ENCODE measurements around the gene CDC42BPB.
"Not testable (repeated sequence)": the region's sequence is repeated elsewhere in the genome, so short reads cannot be mapped to it uniquely, and the experiment has no call there.

The CDC42BPB gene

DNA sequence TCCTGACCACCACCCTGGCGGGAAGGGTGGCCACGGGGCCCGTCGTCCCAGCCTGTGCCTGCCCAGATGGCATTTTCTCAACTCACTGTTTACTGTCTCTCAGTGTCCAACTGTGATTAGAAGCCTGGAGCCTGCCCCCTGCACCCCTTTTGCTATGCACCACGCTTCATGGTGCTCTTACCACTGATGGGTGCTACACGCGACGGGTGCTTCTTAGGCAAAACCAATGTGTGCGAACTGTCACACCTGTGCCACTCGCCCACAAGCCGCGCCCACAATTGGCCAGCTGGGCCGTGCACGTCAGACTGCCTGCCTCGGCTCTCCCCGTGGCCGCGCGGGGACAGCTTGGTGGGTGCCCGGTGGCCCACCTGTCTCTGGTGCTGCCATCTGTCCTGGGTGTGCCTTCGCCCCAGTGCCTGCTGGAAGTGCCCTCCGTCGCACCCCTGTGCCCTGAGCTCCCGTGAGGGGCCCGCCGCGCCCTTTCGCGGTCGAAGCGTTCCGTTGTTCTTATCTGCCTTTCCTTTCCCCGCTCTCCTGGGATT lies 150.0 kb downstream of the CDC42BPB start:
- no peak for DNase-seq

DNA sequence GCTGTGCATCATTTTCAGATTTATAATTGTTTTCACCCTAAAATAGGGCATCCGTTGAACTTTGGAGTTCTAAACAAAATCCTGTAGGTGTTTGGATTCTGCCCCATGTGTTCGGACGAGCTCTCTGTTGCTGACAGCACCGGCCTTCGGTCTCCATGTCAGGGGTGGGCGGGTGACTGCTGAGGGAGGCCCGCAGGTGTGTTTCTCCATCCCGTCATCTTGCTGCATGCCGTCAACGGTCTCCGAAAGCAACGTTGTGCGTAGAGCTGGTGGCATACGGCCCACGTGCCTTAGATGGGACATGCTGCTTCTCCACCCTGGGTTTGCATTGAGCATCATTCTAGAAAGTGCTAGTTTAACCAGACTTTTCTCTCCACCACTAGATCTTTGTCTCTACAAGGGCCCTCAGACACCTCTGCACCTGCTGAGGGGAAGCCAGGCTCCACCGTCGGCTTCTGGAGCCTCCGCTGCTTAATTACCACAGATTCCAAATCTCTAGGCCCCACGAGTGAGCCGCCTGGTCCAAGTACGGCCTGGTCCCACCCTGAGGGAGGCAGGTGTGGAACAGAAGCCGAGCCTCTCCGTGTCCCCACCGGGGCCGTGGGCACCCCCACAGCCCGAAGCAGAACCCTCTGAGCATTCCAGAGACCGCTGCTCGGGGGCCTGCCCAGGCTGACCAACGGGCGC lies 150.6 kb downstream of the CDC42BPB start:
- no peak for DNase-seq

DNA sequence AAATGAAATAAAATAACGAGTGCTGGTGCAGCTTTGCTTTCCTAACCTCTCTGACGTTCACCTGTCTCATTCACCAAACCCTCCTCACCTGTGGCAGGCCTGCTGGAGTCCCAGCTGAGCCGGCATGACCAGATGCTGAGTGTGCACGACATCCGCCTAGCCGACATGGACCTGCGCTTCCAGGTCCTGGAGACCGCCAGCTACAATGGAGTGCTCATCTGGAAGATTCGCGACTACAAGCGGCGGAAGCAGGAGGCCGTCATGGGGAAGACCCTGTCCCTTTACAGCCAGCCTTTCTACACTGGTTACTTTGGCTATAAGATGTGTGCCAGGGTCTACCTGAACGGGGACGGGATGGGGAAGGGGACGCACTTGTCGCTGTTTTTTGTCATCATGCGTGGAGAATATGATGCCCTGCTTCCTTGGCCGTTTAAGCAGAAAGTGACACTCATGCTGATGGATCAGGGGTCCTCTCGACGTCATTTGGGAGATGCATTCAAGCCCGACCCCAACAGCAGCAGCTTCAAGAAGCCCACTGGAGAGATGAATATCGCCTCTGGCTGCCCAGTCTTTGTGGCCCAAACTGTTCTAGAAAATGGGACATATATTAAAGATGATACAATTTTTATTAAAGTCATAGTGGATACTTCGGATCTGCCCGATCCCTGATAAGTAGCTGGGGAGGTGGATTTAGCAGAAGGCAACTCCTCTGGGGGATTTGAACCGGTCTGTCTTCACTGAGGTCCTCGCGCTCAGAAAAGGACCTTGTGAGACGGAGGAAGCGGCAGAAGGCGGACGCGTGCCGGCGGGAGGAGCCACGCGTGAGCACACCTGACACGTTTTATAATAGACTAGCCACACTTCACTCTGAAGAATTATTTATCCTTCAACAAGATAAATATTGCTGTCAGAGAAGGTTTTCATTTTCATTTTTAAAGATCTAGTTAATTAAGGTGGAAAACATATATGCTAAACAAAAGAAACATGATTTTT lies 151.9 kb downstream of the CDC42BPB start:
- DNase-seq = no peak

DNA sequence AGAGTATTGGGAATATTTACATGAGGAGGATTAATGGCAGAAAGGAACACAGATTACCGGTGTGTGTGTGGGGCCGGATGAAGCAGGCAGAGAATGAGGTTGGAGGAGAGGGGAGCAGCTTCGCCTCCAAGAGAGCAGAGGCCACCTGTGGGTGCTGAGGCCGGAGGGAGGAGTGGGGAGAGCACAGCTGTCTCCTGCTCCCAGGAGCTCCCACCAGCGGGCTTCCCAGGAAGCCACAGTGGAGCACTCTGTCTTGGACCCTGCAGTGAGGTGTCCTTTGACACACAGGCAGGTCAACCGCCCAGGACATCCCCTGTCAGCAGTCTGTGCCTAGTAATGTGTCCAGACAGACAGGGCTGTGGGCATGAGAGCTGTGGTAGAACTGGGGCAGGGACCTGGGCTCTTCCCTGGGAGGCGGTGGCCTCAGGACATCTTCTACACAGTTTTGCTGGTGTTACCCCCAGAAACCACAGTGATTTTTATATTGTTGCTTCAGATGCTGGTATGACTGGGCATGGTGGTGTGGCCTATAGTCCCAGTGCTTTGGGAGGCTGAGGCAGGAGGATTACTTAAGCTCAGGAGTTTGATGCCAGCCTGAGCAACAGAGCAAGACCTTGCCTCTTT lies 153.3 kb downstream of the CDC42BPB start:
- no peak for DNase-seq

DNA sequence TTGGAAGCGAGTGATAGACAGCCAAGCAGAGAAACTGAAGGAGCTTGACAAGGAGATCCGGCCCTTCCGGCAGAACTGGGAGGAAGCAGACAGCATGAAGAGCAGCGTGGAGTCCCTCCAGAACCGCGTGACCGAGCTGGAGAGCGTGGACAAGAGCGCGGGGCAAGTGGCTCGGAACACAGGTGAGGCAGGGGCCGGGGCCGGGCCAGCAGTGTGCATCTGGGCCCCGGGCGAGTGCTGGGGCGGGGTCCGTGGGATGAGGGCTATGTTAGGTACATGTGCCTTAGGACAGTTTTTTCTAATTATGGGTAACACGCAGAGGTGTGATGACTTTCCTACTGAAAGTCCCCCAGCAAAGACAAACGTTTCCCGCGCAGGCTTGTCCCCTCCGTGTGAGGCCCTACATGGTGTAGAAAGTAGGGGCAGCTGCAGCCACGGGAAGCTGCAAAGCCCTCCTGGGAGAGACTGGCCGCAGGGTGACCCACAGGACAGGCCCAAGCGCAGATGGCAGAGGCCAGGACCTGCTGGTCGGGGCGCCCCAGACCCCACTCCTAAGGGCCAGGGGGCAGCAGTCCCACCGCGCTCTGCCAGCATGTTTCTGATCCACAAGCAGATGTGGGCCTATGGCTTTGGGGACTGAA lies 154.0 kb downstream of the CDC42BPB start:
- no peak for DNase-seq

DNA sequence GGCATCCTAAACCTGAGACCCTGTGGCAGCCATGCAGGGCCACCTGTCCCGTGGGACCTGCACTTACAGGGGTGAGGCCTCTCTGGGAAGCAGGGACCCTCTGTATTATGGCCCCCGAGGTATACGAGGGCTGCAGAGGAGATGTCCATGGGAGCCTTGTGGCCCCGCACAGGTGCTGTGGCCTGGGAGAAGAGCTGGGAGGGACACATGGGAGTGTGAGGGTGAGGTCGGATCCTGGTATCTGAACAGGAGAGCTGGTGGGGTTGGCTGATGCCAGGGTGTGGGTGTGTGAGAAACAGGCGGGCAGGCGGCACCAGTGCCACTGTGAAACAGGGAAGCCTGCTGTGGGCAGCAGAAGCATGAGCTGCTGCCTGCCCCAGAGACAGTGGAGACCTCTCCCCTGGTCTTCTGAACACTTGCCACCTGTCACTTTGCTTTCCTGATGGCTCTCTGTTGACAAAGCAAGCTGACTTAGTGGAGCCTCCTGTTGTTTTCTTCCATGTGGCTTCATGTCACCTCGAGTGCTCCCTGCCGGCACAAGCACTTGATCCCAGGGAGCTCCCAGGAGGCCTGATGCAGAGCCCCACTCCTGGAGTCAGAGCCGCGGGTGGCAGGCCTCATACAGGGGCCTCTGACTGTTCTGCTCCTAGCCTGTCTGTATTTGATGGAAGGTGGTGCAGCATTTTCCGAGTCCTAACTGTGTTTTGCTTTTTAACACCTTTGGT lies 154.7 kb downstream of the CDC42BPB start:
- DNase-seq = no peak

DNA sequence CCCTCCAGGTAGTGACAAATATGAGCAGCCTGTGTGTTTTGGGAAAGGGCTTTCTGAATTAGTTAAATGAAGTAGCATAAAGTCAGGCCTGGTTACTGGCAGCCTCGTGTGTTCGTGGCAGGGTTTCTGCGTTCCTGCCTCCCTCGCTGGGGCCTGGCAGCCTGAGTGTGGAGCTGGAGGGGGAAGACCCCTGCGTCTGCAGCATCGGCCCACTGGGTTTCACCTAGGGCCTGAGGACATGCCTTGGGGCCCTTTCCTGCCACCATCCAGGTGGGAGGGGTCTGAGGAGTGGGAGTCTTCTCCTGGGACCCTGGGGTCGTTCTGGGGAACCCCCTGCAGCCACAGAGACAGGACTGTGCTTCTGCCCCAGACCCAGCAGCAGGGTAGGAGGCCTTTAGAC lies 155.3 kb downstream of the CDC42BPB start:
- DNase-seq = no peak

DNA sequence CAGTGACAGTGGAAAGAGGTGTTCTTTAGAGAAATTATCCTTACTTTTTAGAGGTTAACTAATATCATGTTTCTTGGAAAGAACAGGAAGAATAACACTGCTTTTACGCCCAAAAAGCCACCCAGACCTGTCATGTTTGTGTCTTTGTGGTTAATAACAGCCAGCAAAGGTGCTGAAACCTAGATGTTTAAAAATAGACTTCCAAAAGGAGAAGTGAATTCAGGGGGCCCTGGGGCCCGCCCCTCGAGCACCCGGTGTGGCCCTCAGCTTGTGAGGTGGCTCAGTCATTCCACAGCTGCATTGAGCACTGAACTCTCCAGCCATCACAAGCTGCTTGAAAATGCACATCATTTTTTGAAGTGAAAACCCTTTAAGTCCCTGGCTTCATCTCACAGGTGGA lies 155.7 kb downstream of the CDC42BPB start:
- no peak for DNase-seq

DNA sequence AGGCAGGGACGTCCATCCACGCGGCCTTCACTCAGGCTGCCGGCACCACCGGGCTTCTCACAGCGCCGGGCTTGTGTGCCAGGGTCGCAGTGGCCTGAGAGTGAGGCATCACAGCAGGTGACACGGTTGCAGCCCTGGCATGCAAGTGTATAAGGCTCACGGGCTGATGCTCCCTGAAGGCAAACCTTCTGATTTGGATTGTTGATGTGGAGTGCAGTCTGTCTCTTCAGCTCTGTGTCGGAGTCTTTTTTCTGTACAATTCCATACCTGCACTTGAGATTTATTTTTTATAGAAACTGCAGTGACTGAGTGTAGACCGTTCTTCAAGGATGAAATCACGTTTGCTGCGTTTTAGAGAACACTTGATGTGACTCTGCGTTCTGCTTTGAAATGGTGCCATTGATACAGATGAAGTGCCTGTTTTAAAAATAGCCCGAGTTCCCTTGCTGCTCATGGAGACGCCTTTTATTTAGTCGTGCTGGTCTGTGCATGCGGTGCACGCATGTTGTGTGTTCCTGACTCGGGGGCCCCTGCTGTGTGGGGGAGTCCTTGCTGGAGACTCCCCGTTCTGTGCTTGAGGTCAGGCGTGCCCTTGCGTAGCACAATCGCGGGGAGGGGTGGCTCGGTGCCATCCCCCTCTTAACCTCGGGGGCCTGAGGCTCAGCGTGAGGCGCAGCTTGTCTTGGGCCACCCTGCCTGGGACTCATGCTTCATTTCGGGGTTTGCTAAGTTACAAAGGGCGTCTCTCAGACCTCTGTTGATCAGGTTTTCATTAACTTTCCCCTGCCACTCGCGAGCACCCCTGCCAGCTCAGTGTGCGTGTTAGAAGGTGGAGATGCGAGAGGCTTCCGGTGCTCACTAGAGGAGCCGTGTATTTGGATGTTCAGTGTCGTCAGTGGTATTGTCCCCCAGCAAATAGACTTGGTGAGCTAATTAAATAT lies 156.4 kb downstream of the CDC42BPB start:
- DNase-seq = no peak

DNA sequence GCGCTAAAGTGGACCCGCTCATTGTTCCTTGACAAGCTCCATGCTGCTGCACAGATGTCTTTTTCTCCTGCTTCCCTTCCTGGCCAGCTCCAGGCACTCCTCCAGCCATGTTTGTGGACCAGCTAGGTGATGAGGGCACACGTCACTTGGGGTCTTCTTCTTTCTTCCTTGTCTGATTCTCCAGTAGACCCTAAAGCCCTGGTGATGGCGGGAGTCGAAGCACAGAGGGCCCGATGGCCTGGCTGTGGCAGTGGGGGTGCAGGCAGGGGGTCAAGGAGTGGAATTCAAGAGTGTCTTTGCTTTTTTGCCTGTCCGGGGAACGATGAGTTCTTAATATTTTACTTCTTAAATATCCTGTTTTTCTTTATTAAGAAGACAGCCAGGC lies 157.8 kb downstream of the CDC42BPB start:
- DNase-seq = no peak

DNA sequence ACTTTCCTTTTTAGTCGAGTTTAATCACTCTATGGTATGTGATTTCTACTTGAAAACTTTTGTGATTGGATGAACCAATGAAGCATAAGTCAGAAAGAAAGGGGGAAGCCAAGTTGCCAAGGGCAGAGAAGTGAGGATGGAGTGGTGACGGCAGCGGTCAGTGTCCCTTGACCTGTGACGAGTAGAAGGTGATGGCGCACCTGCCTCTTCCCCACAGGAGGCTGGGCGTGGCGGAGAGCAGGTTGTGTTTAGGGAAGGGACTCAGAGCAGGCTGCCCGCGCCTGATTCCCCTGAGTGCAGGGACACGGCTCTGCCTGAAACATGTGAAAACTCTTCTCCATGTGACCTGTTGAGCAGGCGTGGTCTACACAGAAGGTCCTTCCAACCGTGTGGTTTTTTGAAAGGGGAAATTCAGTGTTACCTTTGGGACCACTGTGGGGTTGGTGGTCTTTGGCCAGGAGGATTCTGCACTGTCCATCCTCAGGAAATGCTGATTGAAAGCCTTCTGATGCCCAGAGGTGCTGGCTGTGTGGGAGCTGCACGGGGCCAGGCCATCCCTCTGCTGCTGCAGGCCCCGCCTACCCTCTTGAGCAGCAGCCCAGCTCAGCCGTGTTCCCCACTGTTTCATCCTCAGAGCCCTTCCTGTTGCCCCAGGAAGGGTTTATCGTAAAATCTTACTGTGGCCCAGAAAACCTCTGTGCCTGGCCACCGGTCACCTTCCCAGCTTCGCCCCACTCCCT lies 158.4 kb downstream of the CDC42BPB start:
- DNase-seq = no peak

DNA sequence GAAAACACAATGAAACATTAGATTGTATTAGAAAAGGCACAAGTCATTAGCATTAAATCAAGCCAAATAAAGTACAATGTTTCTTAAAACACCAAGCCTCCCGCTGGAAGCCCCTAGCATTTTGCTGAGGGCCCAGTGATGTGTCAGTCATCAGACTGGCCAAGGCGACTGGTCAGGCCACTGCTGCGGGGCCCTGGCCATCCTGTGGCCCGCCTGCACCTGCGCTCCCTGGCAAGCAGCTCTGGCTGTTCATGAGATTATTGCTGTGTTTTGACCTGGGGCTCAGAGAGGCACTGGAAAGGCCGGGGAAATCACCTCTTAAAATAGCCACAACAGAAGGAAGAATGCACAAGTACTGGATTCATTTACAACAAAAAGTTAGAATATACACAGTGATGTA lies 159.1 kb downstream of the CDC42BPB start:
- no peak for DNase-seq

DNA sequence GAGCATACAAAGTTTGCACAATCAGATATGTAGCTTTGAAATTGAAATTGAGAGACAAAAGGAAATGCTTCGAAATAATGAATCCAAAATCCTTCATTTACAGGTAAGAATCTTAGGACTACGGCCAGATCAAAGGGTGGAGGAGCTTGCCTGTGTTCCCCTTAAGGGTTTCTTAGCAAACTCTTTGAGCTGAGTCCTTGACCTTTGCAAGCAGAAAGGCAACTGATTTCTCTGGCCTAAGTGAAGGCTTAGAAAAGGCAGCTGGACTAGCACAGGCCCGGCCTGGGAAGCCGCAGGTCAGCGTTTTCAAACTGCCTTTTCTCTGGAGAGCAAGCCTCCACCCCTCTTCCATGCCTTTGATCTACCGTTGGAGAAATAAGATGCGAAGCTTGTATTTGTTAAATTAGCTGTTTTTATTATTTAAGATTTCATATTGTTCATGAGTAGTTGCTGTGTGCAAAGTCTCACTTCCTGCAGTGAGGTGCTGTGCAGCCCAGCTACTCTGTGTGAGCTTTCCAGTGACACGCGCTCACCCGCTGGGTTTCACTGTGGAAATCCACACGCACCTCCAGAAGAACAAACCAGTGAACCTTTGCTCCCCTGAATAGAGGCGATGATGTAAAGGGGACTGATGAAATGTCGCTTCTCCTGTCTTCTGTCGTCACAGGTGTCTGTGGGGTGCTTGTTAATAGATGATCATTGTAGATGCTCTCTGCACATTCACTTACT lies 159.9 kb downstream of the CDC42BPB start:
- DNase-seq = no peak

DNA sequence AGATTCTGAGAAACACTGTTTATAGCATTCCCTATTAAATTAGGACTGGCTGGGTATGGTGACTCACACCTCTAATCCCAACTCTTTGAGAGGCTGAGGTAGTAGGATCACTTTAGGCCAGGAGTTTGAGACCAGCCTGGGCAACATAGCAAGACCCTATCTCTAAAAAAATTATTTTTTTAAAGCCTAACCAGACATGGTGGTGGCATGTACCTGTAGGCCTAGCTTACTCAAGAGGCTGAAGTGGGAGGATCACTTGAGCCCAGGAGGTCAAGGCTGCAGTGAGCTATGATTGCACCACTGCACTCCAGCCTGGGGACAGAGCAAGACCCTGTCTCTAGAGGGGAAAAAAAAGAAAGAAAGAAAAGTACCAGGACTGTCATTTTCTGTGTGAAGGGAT lies 160.6 kb downstream of the CDC42BPB start:
- DNase-seq = not testable (repeated sequence)

DNA sequence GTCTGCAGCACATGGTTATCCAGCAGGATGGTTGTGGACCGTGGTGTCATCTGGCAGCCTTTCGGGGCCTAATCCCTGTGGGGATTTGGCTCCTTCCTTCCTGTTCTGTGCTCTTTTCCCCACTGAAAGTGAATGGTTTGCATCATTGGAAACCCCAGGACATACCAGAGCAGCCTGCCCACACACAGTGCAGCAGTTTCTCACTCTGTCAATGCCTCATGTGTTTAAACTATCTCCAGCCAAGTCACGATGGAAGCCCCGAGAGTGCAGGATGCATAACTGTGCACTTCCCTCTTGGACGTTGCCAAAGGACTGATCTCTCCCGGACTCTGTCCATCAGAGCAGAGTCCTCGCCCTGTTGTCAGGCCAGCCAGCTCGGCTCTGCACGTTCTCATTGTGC lies 163.9 kb downstream of the CDC42BPB start:
- DNase-seq = no peak

DNA sequence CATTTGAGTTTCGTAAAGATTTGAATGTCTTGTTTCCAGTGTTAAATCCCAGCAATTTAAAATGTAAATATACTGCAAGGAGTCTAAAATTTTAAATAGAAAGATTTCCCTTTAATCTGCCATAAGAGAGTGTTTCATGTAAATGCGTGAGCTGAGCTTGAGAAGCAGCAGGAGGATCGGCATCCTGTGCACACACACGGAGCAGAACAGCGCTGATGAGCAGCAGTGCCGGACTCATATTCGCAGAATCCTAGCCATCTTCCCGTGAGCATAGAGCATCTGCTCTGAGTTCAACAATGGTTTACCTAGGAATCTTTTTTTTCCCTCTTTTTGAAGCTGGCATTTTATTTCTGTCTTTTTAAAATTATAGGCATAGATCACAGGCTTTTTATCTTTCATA lies 164.7 kb downstream of the CDC42BPB start:
- DNase-seq = no peak

DNA sequence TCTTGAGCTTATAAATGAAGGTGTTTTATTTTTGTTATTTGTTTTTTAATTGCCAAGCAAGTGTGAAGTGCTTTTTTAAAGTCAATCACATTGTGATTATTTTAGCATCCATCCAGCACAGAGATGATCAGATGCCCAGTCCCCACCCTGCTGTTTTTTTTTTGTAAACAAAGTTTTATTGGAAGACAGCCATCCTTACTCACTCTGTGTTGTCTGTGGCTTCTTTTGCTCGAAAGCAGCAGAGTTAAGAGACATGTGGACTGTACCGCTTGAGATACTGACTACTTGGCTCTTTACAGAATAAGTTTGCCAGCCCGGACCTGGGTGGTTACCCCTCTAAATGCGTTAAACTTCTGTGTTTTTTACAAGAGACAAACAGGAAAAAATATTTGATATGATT lies 165.8 kb downstream of the CDC42BPB start:
- no peak for DNase-seq

DNA sequence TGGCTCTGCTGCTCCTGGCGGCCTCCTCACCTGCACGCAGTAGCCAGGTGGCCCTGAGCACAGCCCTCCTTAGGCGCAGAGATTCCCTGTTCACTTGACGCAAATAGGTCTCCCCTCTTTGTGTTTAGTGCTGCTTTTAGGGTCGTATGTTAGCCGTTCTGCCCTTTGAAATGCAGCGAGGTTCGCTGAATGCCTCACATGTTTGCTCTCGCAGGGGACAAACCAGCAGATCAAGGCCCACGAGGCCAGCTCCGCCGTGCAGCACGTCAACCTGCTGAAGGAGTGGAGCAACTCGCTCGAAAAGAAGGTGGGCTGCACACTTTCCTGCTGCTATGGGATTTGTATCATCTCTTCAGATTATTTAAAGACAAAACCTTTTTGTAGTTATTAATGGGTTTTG lies 166.2 kb downstream of the CDC42BPB start:
- no peak for DNase-seq

DNA sequence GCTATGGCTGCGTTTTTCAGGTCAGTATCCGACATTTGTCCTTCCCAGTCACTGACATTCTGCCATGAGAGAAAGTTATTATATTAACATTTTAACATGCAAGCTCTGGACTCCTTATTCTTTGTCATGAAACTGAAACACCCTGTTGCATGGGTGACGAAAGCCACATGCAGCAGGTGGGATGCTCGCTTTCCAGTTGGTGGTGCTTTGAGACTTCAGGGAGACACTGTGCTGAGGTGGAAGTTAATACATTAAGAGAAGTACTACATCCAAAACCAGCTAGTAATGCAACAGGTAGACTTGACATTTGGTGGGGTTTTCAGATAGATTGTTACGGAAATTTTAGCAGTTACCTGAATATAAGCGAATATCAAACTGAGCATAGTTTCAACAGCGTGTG lies 167.7 kb downstream of the CDC42BPB start:
- no peak for DNase-seq

DNA sequence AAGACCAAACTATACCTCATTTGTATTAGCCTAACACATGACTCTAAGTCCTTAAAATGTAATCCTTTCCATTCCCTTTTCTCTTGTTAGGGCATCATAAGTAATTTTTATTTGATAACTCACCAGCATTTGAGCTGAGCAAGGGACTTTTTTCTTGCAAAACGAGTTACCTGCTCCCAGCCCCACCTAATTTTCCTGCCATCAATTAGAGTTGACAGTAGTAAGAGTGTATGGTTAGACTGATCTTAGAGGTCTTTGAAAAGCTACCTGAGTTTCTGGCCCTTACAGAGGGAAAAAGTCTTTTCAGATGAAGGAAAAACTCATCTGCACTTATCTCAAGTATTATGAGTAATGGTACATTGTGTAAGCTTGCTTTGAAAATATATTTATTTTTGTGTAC lies 168.6 kb downstream of the CDC42BPB start:
- DNase-seq = no peak
